Measurements from ENCODE around the gene RARA.

The RARA gene

GRCh38 chr17:40347319-40348135 is 38.5 kb downstream of the RARA start:
- no peak for DNase-seq

- no peak for DNase-seq
Observed at GRCh38 chr17:40348136-40348504, 39.1 kb downstream of the RARA start.

GRCh38 chr17:40348562-40349476 is 39.8 kb downstream of the RARA start:
- no peak for DNase-seq

GRCh38 chr17:40349477-40349894 is 40.5 kb downstream of the RARA start:
- no peak for DNase-seq

- no peak for DNase-seq
Observed at GRCh38 chr17:40349895-40350688, 41.1 kb downstream of the RARA start.

GRCh38 chr17:40350689-40351358 is 41.8 kb downstream of the RARA start:
- no peak for DNase-seq

GRCh38 chr17:40351359-40352236 is 42.6 kb downstream of the RARA start:
- DNase-seq: peak; percentile 52

GRCh38 chr17:40352237-40352778 is 43.3 kb downstream of the RARA start:
- no peak for DNase-seq

GRCh38 chr17:40352779-40353394 is 43.9 kb downstream of the RARA start:
- no peak for DNase-seq

- DNase-seq: no peak
Observed at GRCh38 chr17:40354221-40355122, 45.5 kb downstream of the RARA start.

- peak; percentile 41 for DNase-seq
Observed at GRCh38 chr17:40355123-40355803, 46.3 kb downstream of the RARA start.

GRCh38 chr17:40355804-40356758 is 47.1 kb downstream of the RARA start:
- no peak for DNase-seq

GRCh38 chr17:40356990-40357881 is 48.3 kb downstream of the RARA start:
- DNase-seq: no peak

- DNase-seq: peak; percentile 83
Observed at GRCh38 chr17:40358323-40359038, 49.5 kb downstream of the RARA start.

GRCh38 chr17:40360091-40360490 is 51.1 kb downstream of the RARA start:
- DNase-seq: no peak

Measured in NCI-H510A treated with DMSO at 0.1 percent for 48 hours (cell line).